GM19397 (cell line): ENCODE results near the gene FBXL16.
A peak's percentile ranks its signal among the peaks of the same experiment; 100 is the strongest.

Experiments used
- ATAC-seq: cut with Tn5 transposase; IDR thresholded peaks from one replicate; pipeline ENCODE4 v1.9.1; 2021; ENCODE audit warnings: mild to moderate bottlenecking, moderate library complexity; ENCODE audit not compliant: unreplicated experiment

Gene FBXL16

GRCh38 chr16:667113-667779 lies 38.4 kb downstream of the FBXL16 start:
- no peak for ATAC-seq

- ATAC-seq: no peak
These were observed 39.0 kb downstream of the FBXL16 start for GRCh38 chr16:666572-666971.

- ATAC-seq: no peak
These were observed 43.0 kb downstream of the FBXL16 start for GRCh38 chr16:662597-662996.

- ATAC-seq: no peak
These were observed 43.5 kb downstream of the FBXL16 start for GRCh38 chr16:662095-662494.

- ATAC-seq: no peak
These were observed 44.3 kb downstream of the FBXL16 start for GRCh38 chr16:661184-661821.

- no peak for ATAC-seq
These were observed 45.0 kb downstream of the FBXL16 start for GRCh38 chr16:660459-661183.

GRCh38 chr16:660132-660458 lies 45.5 kb downstream of the FBXL16 start:
- ATAC-seq: no peak

- no peak for ATAC-seq
These were observed 46.0 kb downstream of the FBXL16 start for GRCh38 chr16:659618-660017.

- no peak for ATAC-seq
These were observed 46.7 kb downstream of the FBXL16 start for GRCh38 chr16:658679-659571.

GRCh38 chr16:657487-657886 lies 48.1 kb downstream of the FBXL16 start:
- ATAC-seq: no peak

GRCh38 chr16:654034-654433 lies 51.6 kb downstream of the FBXL16 start:
- ATAC-seq: no peak

GRCh38 chr16:652454-653305 lies 52.9 kb downstream of the FBXL16 start:
- no peak for ATAC-seq

- no peak for ATAC-seq
These were observed 53.8 kb downstream of the FBXL16 start for GRCh38 chr16:651844-652243.

- peak; percentile 11 for ATAC-seq
These were observed 56.0 kb downstream of the FBXL16 start for GRCh38 chr16:649631-650030.

GRCh38 chr16:648781-649589 lies 56.6 kb downstream of the FBXL16 start, which contains the start of gene WDR90:
WDR90 (plus strand) TSS chr16:649365; CDS start chr16:649417, 52 bp downstream.
- peak; percentile 69 for ATAC-seq

GRCh38 chr16:648071-648780 lies 57.4 kb downstream of the FBXL16 start:
- no peak for ATAC-seq

GRCh38 chr16:647173-647902 lies 58.3 kb downstream of the FBXL16 start:
- no peak for ATAC-seq

GRCh38 chr16:646679-647172 lies 58.9 kb downstream of the FBXL16 start:
- ATAC-seq: no peak
